IMR-90 (cell line): ENCODE measurements around the gene DUSP8. TPM values are rescaled to one million over a fixed set of nuclear protein-coding genes. Genes with fewer than 3 reads are reported as not detected.

ENCODE experiments used
- ATAC-seq: fragments of 200-7000 bp; cut with Tn5 transposase; 2 replicates; pipeline ENCODE4 v1.9.1; 2020; ENCODE audit warnings: low read depth, mild to moderate bottlenecking, moderate library complexity
- BruUV-seq: library from RNA; stranded (reverse); fragments of 400-500 nt; replicated peaks from 2 replicates; lab custom pipeline; 2021; lab: Mats Ljungman, UMichigan
- CTCF ChIA-PET: fragments of 300-600 bp; formaldehyde crosslinking; extraction: SDS; loops from one replicate; lab custom pipeline; 2021; ENCODE audit warnings: antibody characterized with exemption; lab: Yijun Ruan, JAX
- POLR2A ChIA-PET: fragments of 300-600 bp; sonication (Branson Sonifier 250); formaldehyde crosslinking; loops from one replicate; lab custom pipeline; 2022; ENCODE audit warnings: antibody characterized with exemption; ENCODE audit not compliant: unreplicated experiment; lab: Charles Lee
- DNase-seq: peaks from one replicate; pipeline ENCODE4 v3.0.0; 2013
- H2AFZ ChIP-seq: replicated peaks from 2 replicates; pipeline ENCODE3; 2013; ENCODE audit warnings: low read length, mild to moderate bottlenecking; ENCODE audit not compliant: poor library complexity
- H2AK5ac ChIP-seq: 2 replicates; pipeline ENCODE4 v1.6.1; 2013; ENCODE audit warnings: low read depth, low read length, inconsistent platforms
- H2AK9ac ChIP-seq: replicated peaks from 2 replicates; pipeline ENCODE3; 2013; ENCODE audit warnings: mild to moderate bottlenecking, low read depth, low read length, moderate library complexity; ENCODE audit not compliant: poor library complexity
- H2BK120ac ChIP-seq: 2 replicates; pipeline ENCODE4 v1.6.1; 2013; ENCODE audit warnings: low read depth, low read length, inconsistent platforms
- H2BK15ac ChIP-seq: 3 replicates; pipeline ENCODE4 v1.6.1; 2013; ENCODE audit warnings: low read depth, low read length, inconsistent platforms
- H2BK20ac ChIP-seq: 2 replicates; pipeline ENCODE4 v1.6.1; 2013; ENCODE audit warnings: low read depth, mild to moderate bottlenecking, inconsistent platforms, low read length, moderate library complexity
- H2BK5ac ChIP-seq: 2 replicates; pipeline ENCODE4 v1.6.1; 2013; ENCODE audit warnings: mild to moderate bottlenecking, low read depth, low read length, inconsistent platforms; ENCODE audit not compliant: poor library complexity, severe bottlenecking
- H3K14ac ChIP-seq: replicated peaks from 2 replicates; pipeline ENCODE4 v1.6.1; 2013; ENCODE audit warnings: low read depth, low read length, inconsistent platforms
- H3K18ac ChIP-seq: 2 replicates; pipeline ENCODE4 v1.6.1; 2013; ENCODE audit warnings: low read depth, low read length, control low read depth
- H3K23ac ChIP-seq: 2 replicates; pipeline ENCODE4 v1.6.1; 2013; ENCODE audit warnings: low read depth, low read length, inconsistent platforms
- H3K27ac ChIP-seq: 2 replicates; pipeline ENCODE4 v1.5.1; 2013; ENCODE audit warnings: mild to moderate bottlenecking, control low read depth, low read length; ENCODE audit not compliant: insufficient read depth
- H3K27me3 ChIP-seq: 2 replicates; pipeline ENCODE4 v1.6.1; 2013; ENCODE audit warnings: low read length; ENCODE audit not compliant: control insufficient read depth, insufficient read depth
- H3K36me3 ChIP-seq: 2 replicates; pipeline ENCODE4 v1.6.1; 2013; ENCODE audit warnings: low read length, mixed read lengths; ENCODE audit not compliant: control insufficient read depth, insufficient read depth
- H3K4ac ChIP-seq: 2 replicates; pipeline ENCODE4 v1.6.1; 2013; ENCODE audit warnings: low read depth, low read length, inconsistent platforms
- H3K4me1 ChIP-seq: 2 replicates; pipeline ENCODE4 v1.6.1; 2013; ENCODE audit warnings: low read length, mixed read lengths; ENCODE audit not compliant: control insufficient read depth, insufficient read depth
- H3K4me2 ChIP-seq: 2 replicates; pipeline ENCODE4 v1.6.1; 2013; ENCODE audit warnings: low read depth, mild to moderate bottlenecking, control low read depth, low read length, moderate library complexity
- H3K4me3 ChIP-seq: 2 replicates; pipeline ENCODE4 v1.5.1; 2013; ENCODE audit warnings: low read depth, mild to moderate bottlenecking, control low read depth, low read length, moderate library complexity; ENCODE audit not compliant: insufficient read depth
- H3K56ac ChIP-seq: 2 replicates; pipeline ENCODE4 v1.6.1; 2013; ENCODE audit warnings: low read length, inconsistent platforms; ENCODE audit not compliant: insufficient read depth; ENCODE audit errors: extremely low read depth
- H3K79me1 ChIP-seq, 2 experiments: 2 replicates each; pipeline ENCODE4 v1.6.1; 2013; ENCODE audit warnings: low read length in 2 of 2, inconsistent platforms in 1 of 2, low read depth in 1 of 2
- H3K9ac ChIP-seq: 2 replicates; pipeline ENCODE4 v1.6.1; 2013; ENCODE audit warnings: low read depth, low read length, control low read depth
- H3K9me1 ChIP-seq: 2 replicates; pipeline ENCODE4 v1.6.1; 2013; ENCODE audit warnings: low read length, inconsistent platforms; ENCODE audit not compliant: insufficient read depth
- H3K9me3 ChIP-seq: 2 replicates; pipeline ENCODE4 v1.6.1; 2013; ENCODE audit warnings: low read length; ENCODE audit not compliant: control insufficient read depth, insufficient read depth
- H4K20me1 ChIP-seq: 2 replicates; pipeline ENCODE4 v1.6.1; 2013; ENCODE audit warnings: low read length, inconsistent platforms; ENCODE audit not compliant: insufficient read depth
- H4K5ac ChIP-seq: 2 replicates; pipeline ENCODE4 v1.6.1; 2013; ENCODE audit warnings: mild to moderate bottlenecking, low read depth, low read length, control low read depth
- H4K8ac ChIP-seq, 2 experiments: 2 replicates each; pipeline ENCODE4 v1.6.1; 2013; ENCODE audit warnings: low read depth in 2 of 2, low read length in 2 of 2, control low read depth in 1 of 2, inconsistent platforms in 1 of 2
- H4K91ac ChIP-seq: 2 replicates; pipeline ENCODE4 v1.6.1; 2013; ENCODE audit warnings: low read depth, low read length, inconsistent platforms; ENCODE audit not compliant: insufficient read depth
- BHLHE40 ChIP-seq: fragments of 150-350 bp; IDR thresholded peaks from 2 replicates; pipeline ENCODE4 v1.6.1; 2016; ENCODE audit warnings: mild to moderate bottlenecking, low read depth, low read length
- CEBPB ChIP-seq: IDR thresholded peaks from 2 replicates; pipeline ENCODE4 v1.6.1; 2012; ENCODE audit warnings: low read depth, low read length, improper control_type of control experiment
- ELK1 ChIP-seq: fragments of 150-350 bp; IDR thresholded peaks from 2 replicates; pipeline ENCODE4 v1.6.1; 2016; ENCODE audit warnings: low read depth, mild to moderate bottlenecking, low read length, moderate library complexity, borderline replicate concordance
- FOS ChIP-seq: fragments of 150-350 bp; IDR thresholded peaks from 2 replicates; pipeline ENCODE4 v1.6.1; 2016; ENCODE audit warnings: low read depth, low read length
- MAFK ChIP-seq: IDR thresholded peaks from 2 replicates; pipeline ENCODE4 v1.6.1; 2012; ENCODE audit warnings: low read depth, low read length, improper control_type of control experiment
- MXI1 ChIP-seq: IDR thresholded peaks from 2 replicates; pipeline ENCODE4 v1.6.1; 2012; ENCODE audit warnings: low read depth, mild to moderate bottlenecking, low read length, moderate library complexity, borderline replicate concordance
- RCOR1 ChIP-seq: IDR thresholded peaks from 2 replicates; pipeline ENCODE4 v1.6.1; 2012; ENCODE audit warnings: mild to moderate bottlenecking, low read length, improper control_type of control experiment; ENCODE audit not compliant: insufficient replicate concordance
- RFX5 ChIP-seq: IDR thresholded peaks from 2 replicates; pipeline ENCODE4 v1.8.0; 2012; ENCODE audit warnings: low read depth, mild to moderate bottlenecking, low read length, moderate library complexity
- SMC3 ChIP-seq: fragments of 150-350 bp; IDR thresholded peaks from 2 replicates; pipeline ENCODE4 v1.6.1; 2016; ENCODE audit warnings: low read depth, mild to moderate bottlenecking, antibody characterized with exemption, low read length, moderate library complexity
- USF2 ChIP-seq: fragments of 150-350 bp; IDR thresholded peaks from 2 replicates; pipeline ENCODE4 v1.6.1; 2017; ENCODE audit warnings: mild to moderate bottlenecking, antibody characterized with exemption, low read length, low read depth
- WGBS, 2 experiments: methylation state at CpG; one replicate each; pipeline versions ENCODE4 v1.1.5 to v1.1.7; 2013; ENCODE audit warnings: missing lambda C conversion rate in 2 of 2; ENCODE audit not compliant: insufficient read length in 1 of 2; ENCODE audit errors: extremely low coverage in 2 of 2; 5-methylcytosine and 5-hydroxymethylcytosine counted together
- dilution Hi-C: fragments of 300-500 bp; cut with HindIII; formaldehyde crosslinking; loops from one replicate; pipeline ENCODE4 v1.14.3; 2018; ENCODE audit warnings: low sequenced_read_pairs; ENCODE audit not compliant: unreplicated experiment
- in situ Hi-C: fragments of 300-500 bp; cut with MboI; formaldehyde crosslinking; loops from 3 replicates; pipeline ENCODE4 v1.14.3; 2019; ENCODE audit warnings: low sequenced_read_pairs, inconsistent platforms, mixed read lengths
- intact Hi-C: fragments of 100-400 bp; cut with micrococcal nuclease; formaldehyde crosslinking; loops from 2 replicates; pipeline ENCODE4 v1.10.0; 2022
- polyA plus RNA-seq, 3 experiments: library from polyadenylated mRNA; depleted of rRNA; stranded (reverse); fragments of >200 nt; gene quantifications; 2 replicates each; pipeline ENCODE4 v1.2.3, GENCODE V29; 2012; ENCODE audit warnings: low replicate concordance in 1 of 3
- total RNA-seq: library from RNA; depleted of rRNA; stranded (reverse); fragments of >200 nt; gene quantifications from 2 replicates; pipeline ENCODE4 v1.2.3, GENCODE V29; 2012

The DUSP8 gene
- total and polyA plus RNA-seq, 2 of the 4 experiments (the other 2 are of a cell fraction), result 0.72 to 4.2 TPM

GRCh38 chr11:1561955-1562354 lies 10.1 kb downstream of the DUSP8 start:
- H3K4me2 ChIP-seq, result no peak overlapping the region
- peaks cover 23% of the 10 kb centered on the region for H3K9me1 ChIP-seq
- intact Hi-C loops (no loop called here), in situ Hi-C loops (no loop called here), dilution Hi-C loops (no loop called here)
- TF ChIP-seq BHLHE40 (no peak), SMC3 (no peak), MAFK (no peak), RCOR1 (no peak), FOS (no peak), RFX5 (no peak), CEBPB (no peak), MXI1 (no peak), ELK1 (no peak), USF2 (no peak)
- H3K9me3 ChIP-seq, result no peaks in the 10 kb centered on the region
- WGBS, 2 experiments, result no CpG with 5 or more reads among the region's 5 CpGs
- H3K4me3 ChIP-seq, result no peak overlapping the region
- H2AFZ ChIP-seq, result no peak overlapping the region
- peaks cover 16% of the 10 kb centered on the region for H3K36me3 ChIP-seq
- H2BK15ac ChIP-seq, result no peak overlapping the region
- no peak overlapping the region for H4K8ac ChIP-seq
- no peak for ATAC-seq
- no peak overlapping the region for H2BK5ac ChIP-seq
- no TSS peak for BruUV-seq
- H4K5ac ChIP-seq, result no peak overlapping the region
- ChIA-PET CTCF (no interaction called here), POLR2A (no interaction called here)
- no peak overlapping the region for H3K56ac ChIP-seq
- no peak overlapping the region for H3K4ac ChIP-seq
- no peak overlapping the region for H2BK120ac ChIP-seq
- no peak overlapping the region for H2AK5ac ChIP-seq
- no peaks in the 10 kb centered on the region for H3K27me3 ChIP-seq
- peaks cover 29% of the 10 kb centered on the region for H3K4me1 ChIP-seq
- H3K9ac ChIP-seq, result no peak overlapping the region
- H3K23ac ChIP-seq, result no peak overlapping the region
- H3K18ac ChIP-seq, result no peak overlapping the region
- H2AK9ac ChIP-seq, result no peak overlapping the region
- no peak for DNase-seq
- no peak overlapping the region for H4K91ac ChIP-seq
- peaks cover 4 to 31% of the 10 kb centered on the region in 2 experiments; a peak in 2 of 4 replicates for H3K79me1 ChIP-seq
- no peak overlapping the region for H3K14ac ChIP-seq
- no peak overlapping the region for H2BK20ac ChIP-seq
- peaks cover 47% of the 10 kb centered on the region for H4K20me1 ChIP-seq
- H3K27ac ChIP-seq, result no peak overlapping the region
